GM12878 (cell line): ENCODE measurements around the gene PHKB. TPM values are rescaled to one million over a fixed set of nuclear protein-coding genes. Genes with fewer than 3 reads are reported as not detected.

Experiments used
- BHLHE40 ChIP-seq, 2 experiments: fragments of 450-650 bp in 1 of 2; IDR thresholded peaks; 2 replicates each; pipeline ENCODE4 v1.6.1; 2011 to 2017; ENCODE audit warnings: low read depth in 2 of 2, borderline replicate concordance in 1 of 2, improper control_type of control experiment in 1 of 2, low read length in 1 of 2, mild to moderate bottlenecking in 1 of 2
- CREB1 ChIP-seq: IDR thresholded peaks from 2 replicates; pipeline ENCODE4 v1.6.1; 2012; ENCODE audit warnings: low read depth, mild to moderate bottlenecking, inconsistent platforms
- CREM ChIP-seq: IDR thresholded peaks from 2 replicates; pipeline ENCODE4 v1.6.1; 2014; ENCODE audit warnings: antibody characterized with exemption, low read depth
- IKZF1 ChIP-seq: fragments of 450-650 bp; conservative IDR thresholded peaks from 2 replicates; pipeline ENCODE4 v1.6.1; 2017; ENCODE audit warnings: antibody characterized with exemption, mild to moderate bottlenecking
- IRF4 ChIP-seq: IDR thresholded peaks from 2 replicates; pipeline ENCODE4 v1.6.1; 2011; ENCODE audit warnings: low read depth, low read length
- LARP7 ChIP-seq: fragments of 450-650 bp; IDR thresholded peaks from 2 replicates; pipeline ENCODE4 v1.6.1; 2017; ENCODE audit warnings: mild to moderate bottlenecking
- MYC ChIP-seq: IDR thresholded peaks from 2 replicates; pipeline ENCODE4 v1.6.1; 2011; ENCODE audit warnings: mild to moderate bottlenecking, low read length, moderate library complexity, inconsistent platforms; ENCODE audit not compliant: insufficient read depth, insufficient replicate concordance, insufficient read length, severe bottlenecking
- POLR2A ChIP-seq: IDR thresholded peaks from 2 replicates; pipeline ENCODE4 v1.6.1; 2011; ENCODE audit warnings: low read depth, mild to moderate bottlenecking, low read length
- RB1 ChIP-seq: fragments of 450-650 bp; formaldehyde crosslinking; IDR thresholded peaks from 2 replicates; pipeline ENCODE4 v1.6.1; 2017; ENCODE audit warnings: mild to moderate bottlenecking, borderline replicate concordance
- SPI1 ChIP-seq: IDR thresholded peaks from 2 replicates; pipeline ENCODE4 v1.6.1; 2011; ENCODE audit warnings: low read depth, mild to moderate bottlenecking, low read length, moderate library complexity, borderline replicate concordance; ENCODE audit not compliant: insufficient read depth
- TAF1 ChIP-seq: IDR thresholded peaks from 2 replicates; pipeline ENCODE4 v1.6.1; 2011; ENCODE audit warnings: mild to moderate bottlenecking, low read depth, low read length, borderline replicate concordance
- TARDBP ChIP-seq: IDR thresholded peaks from 2 replicates; pipeline ENCODE4 v1.6.1; 2016; ENCODE audit warnings: borderline replicate concordance
- polyA plus RNA-seq, 11 experiments: library from polyadenylated mRNA; depleted of rRNA in 4 of 11; unstranded in 6 of 11; stranded (reverse) in 5 of 11; fragments of >200 nt; fragmentation: Nextera tagmentation in 4 of 11; fragmentation: Illumina TruSeq in 1 of 11; extraction: Ambion mirVana in 4 of 11; extraction: Trizol in 1 of 11; gene quantifications; 1 replicate in 1 of 11; 2 replicates in 10 of 11; pipeline versions ENCODE4 v1.2.1 to v1.2.3, GENCODE V29; 2011 to 2016; ENCODE audit warnings: inconsistent platforms in 2 of 11, missing spikeins in 2 of 11, low read depth in 1 of 11
- total RNA-seq, 4 experiments: library from RNA; depleted of rRNA in 3 of 4; stranded (reverse); fragments of >200 nt in 3 of 4; fragmentation: Illumina TruSeq in 1 of 4; extraction: Trizol in 1 of 4; gene quantifications; 2 replicates each; pipeline versions ENCODE4 v1.2.1 to v1.2.3, GENCODE V29; 2013 to 2021
- TF ChIP-seq, protein P1 (sequence below): fragments of 450-650 bp; IDR thresholded peaks from 2 replicates; pipeline ENCODE4 v1.6.1; 2014; ENCODE audit warnings: mild to moderate bottlenecking
- TF ChIP-seq, protein P2 (sequence below): IDR thresholded peaks from 2 replicates; pipeline ENCODE4 v1.6.1; 2012; ENCODE audit warnings: mild to moderate bottlenecking, low read depth, low read length
- TF ChIP-seq, protein P3 (sequence below): fragments of 450-650 bp; IDR thresholded peaks from 2 replicates; pipeline ENCODE4 v1.6.1; 2017; ENCODE audit warnings: mild to moderate bottlenecking, moderate library complexity
- TF ChIP-seq, protein P4 (sequence below): fragments of 450-650 bp; IDR thresholded peaks from 2 replicates; pipeline ENCODE4 v1.6.1; 2016; ENCODE audit warnings: mild to moderate bottlenecking

PHKB gene
- total and polyA plus RNA-seq, 10 of the 15 experiments (the other 5 are each of a cell fraction or from before 2014, with no cell fraction given), result 14.2 to 65.6 (median 37.0) TPM

DNA sequence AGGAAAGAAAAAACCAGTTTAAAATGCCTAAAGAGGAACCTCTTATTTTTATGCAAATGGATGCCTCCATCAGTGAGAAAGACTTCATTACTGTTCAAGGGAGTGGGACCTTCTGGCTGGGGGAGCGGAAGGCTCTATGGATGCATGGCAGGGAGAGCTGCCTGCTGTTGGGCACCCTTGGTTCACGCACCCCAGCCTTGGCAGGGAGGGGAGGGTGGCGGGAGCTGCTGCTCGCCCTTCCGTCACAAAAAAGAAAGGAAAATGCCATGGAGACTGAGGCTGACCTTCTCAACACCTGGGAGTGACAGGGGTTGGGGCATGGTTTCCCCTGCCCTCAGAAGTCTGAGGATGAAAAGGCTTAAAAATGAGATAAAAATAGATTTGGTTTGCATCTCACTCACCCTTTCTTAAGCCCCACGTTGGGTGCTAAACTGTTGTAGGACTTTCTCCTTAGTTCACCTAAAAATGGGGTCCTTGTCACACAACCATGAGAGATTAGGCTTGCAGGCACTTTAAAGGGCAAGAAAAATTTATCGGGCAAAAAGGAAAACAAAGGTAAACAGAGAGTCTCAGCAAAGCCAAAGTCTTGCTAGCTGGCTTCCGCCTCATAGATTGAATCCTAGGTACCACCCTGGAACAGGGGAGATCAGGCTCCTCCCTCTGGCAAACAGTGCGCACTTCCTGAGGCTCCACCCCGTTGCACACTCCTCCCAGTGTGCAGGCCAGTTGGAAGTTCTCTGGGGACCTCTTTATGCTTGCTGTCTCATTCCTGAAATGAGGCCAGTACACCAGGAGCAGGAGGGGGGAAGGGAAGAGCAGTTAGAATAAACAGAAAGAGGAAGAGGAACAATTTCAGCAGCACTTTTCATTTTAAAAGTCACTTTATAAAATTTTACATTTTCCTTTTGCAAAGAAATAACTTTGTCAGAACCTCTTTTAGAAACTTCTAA is 31.6 kb downstream of the PHKB start (continued):
- TF ChIP-seq SPI1 (peak; percentile 69; the same call in 1 of the 2 replicates), TARDBP (no peak), RB1 (peak; percentile 17; the same call in 1 of the 2 replicates), POLR2A (peak; percentile 58), MYC (no peak), CREM (no peak), IKZF1 (peak; percentile 90), CREB1 (peak; percentile 10; the same call in 1 of the 2 replicates), LARP7 (peak; percentile 53; the same call in 1 of the 2 replicates), IRF4 (peak; percentile 41; the same call in 1 of the 2 replicates), BHLHE40 (IDR thresholded peaks at IDR 0.05; ENCODE audit: borderline replicate concordance in 1 of 2, low read depth in 2 of 2, low read length in 1 of 2) (peak; percentile 2 to 39; a peak in 2 of 4 replicates), TAF1 (peak; percentile 77; the same call in 1 of the 2 replicates)
- TF ChIP-seq, protein P1, sequence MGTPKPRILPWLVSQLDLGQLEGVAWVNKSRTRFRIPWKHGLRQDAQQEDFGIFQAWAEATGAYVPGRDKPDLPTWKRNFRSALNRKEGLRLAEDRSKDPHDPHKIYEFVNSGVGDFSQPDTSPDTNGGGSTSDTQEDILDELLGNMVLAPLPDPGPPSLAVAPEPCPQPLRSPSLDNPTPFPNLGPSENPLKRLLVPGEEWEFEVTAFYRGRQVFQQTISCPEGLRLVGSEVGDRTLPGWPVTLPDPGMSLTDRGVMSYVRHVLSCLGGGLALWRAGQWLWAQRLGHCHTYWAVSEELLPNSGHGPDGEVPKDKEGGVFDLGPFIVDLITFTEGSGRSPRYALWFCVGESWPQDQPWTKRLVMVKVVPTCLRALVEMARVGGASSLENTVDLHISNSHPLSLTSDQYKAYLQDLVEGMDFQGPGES, result no peak
- TF ChIP-seq, protein P2, sequence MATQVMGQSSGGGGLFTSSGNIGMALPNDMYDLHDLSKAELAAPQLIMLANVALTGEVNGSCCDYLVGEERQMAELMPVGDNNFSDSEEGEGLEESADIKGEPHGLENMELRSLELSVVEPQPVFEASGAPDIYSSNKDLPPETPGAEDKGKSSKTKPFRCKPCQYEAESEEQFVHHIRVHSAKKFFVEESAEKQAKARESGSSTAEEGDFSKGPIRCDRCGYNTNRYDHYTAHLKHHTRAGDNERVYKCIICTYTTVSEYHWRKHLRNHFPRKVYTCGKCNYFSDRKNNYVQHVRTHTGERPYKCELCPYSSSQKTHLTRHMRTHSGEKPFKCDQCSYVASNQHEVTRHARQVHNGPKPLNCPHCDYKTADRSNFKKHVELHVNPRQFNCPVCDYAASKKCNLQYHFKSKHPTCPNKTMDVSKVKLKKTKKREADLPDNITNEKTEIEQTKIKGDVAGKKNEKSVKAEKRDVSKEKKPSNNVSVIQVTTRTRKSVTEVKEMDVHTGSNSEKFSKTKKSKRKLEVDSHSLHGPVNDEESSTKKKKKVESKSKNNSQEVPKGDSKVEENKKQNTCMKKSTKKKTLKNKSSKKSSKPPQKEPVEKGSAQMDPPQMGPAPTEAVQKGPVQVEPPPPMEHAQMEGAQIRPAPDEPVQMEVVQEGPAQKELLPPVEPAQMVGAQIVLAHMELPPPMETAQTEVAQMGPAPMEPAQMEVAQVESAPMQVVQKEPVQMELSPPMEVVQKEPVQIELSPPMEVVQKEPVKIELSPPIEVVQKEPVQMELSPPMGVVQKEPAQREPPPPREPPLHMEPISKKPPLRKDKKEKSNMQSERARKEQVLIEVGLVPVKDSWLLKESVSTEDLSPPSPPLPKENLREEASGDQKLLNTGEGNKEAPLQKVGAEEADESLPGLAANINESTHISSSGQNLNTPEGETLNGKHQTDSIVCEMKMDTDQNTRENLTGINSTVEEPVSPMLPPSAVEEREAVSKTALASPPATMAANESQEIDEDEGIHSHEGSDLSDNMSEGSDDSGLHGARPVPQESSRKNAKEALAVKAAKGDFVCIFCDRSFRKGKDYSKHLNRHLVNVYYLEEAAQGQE, result 0 out of 2 replicates have a peak, but pooled peaks have one; percentile 14
- TF ChIP-seq, protein P3, sequence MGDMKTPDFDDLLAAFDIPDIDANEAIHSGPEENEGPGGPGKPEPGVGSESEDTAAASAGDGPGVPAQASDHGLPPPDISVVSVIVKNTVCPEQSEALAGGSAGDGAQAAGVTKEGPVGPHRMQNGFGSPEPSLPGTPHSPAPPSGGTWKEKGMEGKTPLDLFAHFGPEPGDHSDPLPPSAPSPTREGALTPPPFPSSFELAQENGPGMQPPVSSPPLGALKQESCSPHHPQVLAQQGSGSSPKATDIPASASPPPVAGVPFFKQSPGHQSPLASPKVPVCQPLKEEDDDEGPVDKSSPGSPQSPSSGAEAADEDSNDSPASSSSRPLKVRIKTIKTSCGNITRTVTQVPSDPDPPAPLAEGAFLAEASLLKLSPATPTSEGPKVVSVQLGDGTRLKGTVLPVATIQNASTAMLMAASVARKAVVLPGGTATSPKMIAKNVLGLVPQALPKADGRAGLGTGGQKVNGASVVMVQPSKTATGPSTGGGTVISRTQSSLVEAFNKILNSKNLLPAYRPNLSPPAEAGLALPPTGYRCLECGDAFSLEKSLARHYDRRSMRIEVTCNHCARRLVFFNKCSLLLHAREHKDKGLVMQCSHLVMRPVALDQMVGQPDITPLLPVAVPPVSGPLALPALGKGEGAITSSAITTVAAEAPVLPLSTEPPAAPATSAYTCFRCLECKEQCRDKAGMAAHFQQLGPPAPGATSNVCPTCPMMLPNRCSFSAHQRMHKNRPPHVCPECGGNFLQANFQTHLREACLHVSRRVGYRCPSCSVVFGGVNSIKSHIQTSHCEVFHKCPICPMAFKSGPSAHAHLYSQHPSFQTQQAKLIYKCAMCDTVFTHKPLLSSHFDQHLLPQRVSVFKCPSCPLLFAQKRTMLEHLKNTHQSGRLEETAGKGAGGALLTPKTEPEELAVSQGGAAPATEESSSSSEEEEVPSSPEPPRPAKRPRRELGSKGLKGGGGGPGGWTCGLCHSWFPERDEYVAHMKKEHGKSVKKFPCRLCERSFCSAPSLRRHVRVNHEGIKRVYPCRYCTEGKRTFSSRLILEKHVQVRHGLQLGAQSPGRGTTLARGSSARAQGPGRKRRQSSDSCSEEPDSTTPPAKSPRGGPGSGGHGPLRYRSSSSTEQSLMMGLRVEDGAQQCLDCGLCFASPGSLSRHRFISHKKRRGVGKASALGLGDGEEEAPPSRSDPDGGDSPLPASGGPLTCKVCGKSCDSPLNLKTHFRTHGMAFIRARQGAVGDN, result 0 out of 2 replicates have a peak, but pooled peaks have one; percentile 28
- TF ChIP-seq, protein P4, sequence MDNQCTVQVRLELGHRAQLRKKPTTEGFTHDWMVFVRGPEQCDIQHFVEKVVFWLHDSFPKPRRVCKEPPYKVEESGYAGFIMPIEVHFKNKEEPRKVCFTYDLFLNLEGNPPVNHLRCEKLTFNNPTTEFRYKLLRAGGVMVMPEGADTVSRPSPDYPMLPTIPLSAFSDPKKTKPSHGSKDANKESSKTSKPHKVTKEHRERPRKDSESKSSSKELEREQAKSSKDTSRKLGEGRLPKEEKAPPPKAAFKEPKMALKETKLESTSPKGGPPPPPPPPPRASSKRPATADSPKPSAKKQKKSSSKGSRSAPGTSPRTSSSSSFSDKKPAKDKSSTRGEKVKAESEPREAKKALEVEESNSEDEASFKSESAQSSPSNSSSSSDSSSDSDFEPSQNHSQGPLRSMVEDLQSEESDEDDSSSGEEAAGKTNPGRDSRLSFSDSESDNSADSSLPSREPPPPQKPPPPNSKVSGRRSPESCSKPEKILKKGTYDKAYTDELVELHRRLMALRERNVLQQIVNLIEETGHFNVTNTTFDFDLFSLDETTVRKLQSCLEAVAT, result no peak
